HepG2 (cell line): ENCODE results near the gene ACSF3. TPM values are rescaled to one million over a fixed set of nuclear protein-coding genes. Genes with fewer than 3 reads are reported as not detected.

Experiments
- AFF4 ChIP-seq: sonication (generic); formaldehyde crosslinking; IDR thresholded peaks from 2 replicates; pipeline ENCODE4 v1.4.0; 2020; ENCODE audit warnings: missing genetic modification reagents
- FLYWCH1 ChIP-seq: sonication (generic); formaldehyde crosslinking; IDR thresholded peaks from 2 replicates; pipeline ENCODE4 v1.8.1; 2023; ENCODE audit warnings: mild to moderate bottlenecking, missing genetic modification reagents
- GMEB2 ChIP-seq: IDR thresholded peaks from 2 replicates; pipeline ENCODE4 v1.6.1; 2016; ENCODE audit warnings: missing biosample characterization, missing genetic modification reagents, low read depth
- IKZF4 ChIP-seq: sonication (generic); formaldehyde crosslinking; IDR thresholded peaks from 2 replicates; pipeline ENCODE4 v1.5.1; 2020; ENCODE audit warnings: borderline replicate concordance, mild to moderate bottlenecking, low read depth, missing genetic modification reagents; ENCODE audit errors: not compliant biosample characterization
- MAFK ChIP-seq, 2 experiments: IDR thresholded peaks in 1 of 2; conservative IDR thresholded peaks in 1 of 2; 2 replicates each; pipeline ENCODE4 v1.6.1; 2011; ENCODE audit warnings: improper control_type of control experiment in 2 of 2, low read length in 2 of 2
- MEF2D ChIP-seq: sonication (generic); formaldehyde crosslinking; IDR thresholded peaks from 2 replicates; pipeline ENCODE4 v1.5.1; 2020; ENCODE audit warnings: mild to moderate bottlenecking, missing genetic modification reagents
- PTBP1 ChIP-seq: fragments of 200-400 bp; formaldehyde crosslinking; IDR thresholded peaks from 2 replicates; pipeline ENCODE4 v1.6.1; 2018; ENCODE audit warnings: low read length, low read depth; ENCODE audit not compliant: poor library complexity, severe bottlenecking
- RNF2 ChIP-seq: fragments of 450-650 bp; conservative IDR thresholded peaks from 2 replicates; pipeline ENCODE4 v1.6.1; 2016; ENCODE audit warnings: low read depth
- SRY ChIP-seq: sonication (generic); formaldehyde crosslinking; IDR thresholded peaks from 2 replicates; pipeline ENCODE4 v1.8.0; 2022; ENCODE audit warnings: mild to moderate bottlenecking, missing genetic modification reagents
- ZNF207 ChIP-seq: fragments of 450-650 bp; IDR thresholded peaks from 2 replicates; pipeline ENCODE4 v1.6.1; 2016; ENCODE audit warnings: antibody characterized with exemption, borderline replicate concordance
- ZNF318 ChIP-seq: sonication (generic); formaldehyde crosslinking; IDR thresholded peaks from 2 replicates; pipeline ENCODE4 v1.4.0; 2020; ENCODE audit warnings: mild to moderate bottlenecking, missing genetic modification reagents
- ZNF460 ChIP-seq: sonication (generic); formaldehyde crosslinking; IDR thresholded peaks from 2 replicates; pipeline ENCODE4 v1.5.1; 2020; ENCODE audit warnings: missing genetic modification reagents, mild to moderate bottlenecking, borderline replicate concordance
- ZNF556 ChIP-seq: sonication (generic); formaldehyde crosslinking; IDR thresholded peaks from 2 replicates; pipeline ENCODE4 v1.4.0; 2020; ENCODE audit warnings: mild to moderate bottlenecking, missing genetic modification reagents, borderline replicate concordance
- ZNF703 ChIP-seq: sonication (generic); formaldehyde crosslinking; IDR thresholded peaks from 2 replicates; pipeline ENCODE4 v1.5.1; 2020; ENCODE audit warnings: missing genetic modification reagents, mild to moderate bottlenecking, moderate library complexity, borderline replicate concordance
- ZNF850 ChIP-seq: sonication (generic); formaldehyde crosslinking; conservative IDR thresholded peaks from 2 replicates; pipeline ENCODE4 v1.9.0; 2021; ENCODE audit warnings: mild to moderate bottlenecking, missing genetic modification reagents
- polyA plus RNA-seq, 8 experiments: library from polyadenylated mRNA; depleted of rRNA in 3 of 8; stranded (reverse) in 7 of 8; unstranded in 1 of 8; fragments of >200 nt; fragmentation: Illumina TruSeq in 4 of 8; extraction: Trizol in 4 of 8; gene quantifications; 2 replicates each; pipeline versions ENCODE4 v1.2.1 to v1.2.3, GENCODE V29; 2011 to 2016; ENCODE audit warnings: low read depth in 4 of 8, missing spikeins in 1 of 8, mixed read lengths in 1 of 8; ENCODE audit not compliant: insufficient read depth in 1 of 8
- total RNA-seq, 5 experiments: library from RNA; depleted of rRNA; stranded (reverse); fragments of >200 nt; fragmentation: Illumina TruSeq; extraction: Trizol; gene quantifications; 2 replicates each; pipeline ENCODE4 v1.2.3, GENCODE V29; 2016; ENCODE audit warnings: low read depth in 1 of 5

Gene ACSF3
- total and polyA plus RNA-seq, 2 of the 13 experiments (the other 11 are each of a cell fraction or from before 2014, with no cell fraction given): 14.9 to 30.6 TPM

- TF ChIP-seq AFF4 (CRISPR knock-in tag) (no peak), GMEB2 (no peak), ZNF460 (CRISPR knock-in tag) (no peak), ZNF207 (no peak), ZNF556 (CRISPR knock-in tag) (no peak), PTBP1 (no peak), FLYWCH1 (CRISPR knock-in tag) (0 out of 2 replicates have a peak, but pooled peaks have one; percentile 26), ZNF318 (CRISPR knock-in tag) (no peak), RNF2 (no peak), MAFK (conservative IDR thresholded peaks at IDR 0.05 in 1 of 2, IDR thresholded peaks at IDR 0.05 in 1 of 2; ENCODE audit: low read length in 2 of 2) (no peak), ZNF703 (CRISPR knock-in tag) (no peak), MEF2D (CRISPR knock-in tag) (no peak), IKZF4 (no peak), ZNF850 (no peak), SRY (peak; percentile 73)
Measured at GRCh38 chr16:89191033-89191900, 97.6 kb downstream of the ACSF3 start (continued).
